OCI-LY3 (cell line): ENCODE measurements around the gene MAP3K9.

Experiments
- H2AFZ ChIP-seq: fragments of 200-600, 300-600 bp; shearing (Covaris generic); 2 replicates; pipeline ENCODE4 v1.6.0; 2014; ENCODE audit warnings: antibody characterized with exemption, low read depth, low read length
- H3K27ac ChIP-seq: fragments of 200-600, 300-600 bp; sonication (generic); 2 replicates; pipeline ENCODE4 v1.5.1; 2014; ENCODE audit warnings: mild to moderate bottlenecking, low read length, moderate library complexity, mixed read lengths
- H3K27me3 ChIP-seq: fragments of 200-600, 300-600 bp; sonication (generic); 2 replicates; pipeline ENCODE4 v1.6.1; 2014; ENCODE audit warnings: low read depth, low read length, mixed read lengths
- H3K36me3 ChIP-seq: fragments of 200-600, 300-600 bp; sonication (generic); replicated peaks from 2 replicates; pipeline ENCODE3; 2014; ENCODE audit warnings: low read depth, low read length, mixed read lengths
- H3K4me1 ChIP-seq: fragments of 300-600, 200-600 bp; sonication (generic); 2 replicates; pipeline ENCODE4 v1.6.1; 2014; ENCODE audit warnings: low read length, mixed read lengths
- H3K4me2 ChIP-seq: fragments of 200-600, 300-600 bp; sonication (generic); 2 replicates; pipeline ENCODE4 v1.6.1; 2014; ENCODE audit warnings: low read length, mixed read lengths
- H3K4me3 ChIP-seq: fragments of 300-600, 200-600 bp; sonication (generic); 2 replicates; pipeline ENCODE4 v1.5.1; 2014; ENCODE audit warnings: antibody characterized with exemption, mild to moderate bottlenecking, low read length, moderate library complexity
- H3K79me2 ChIP-seq: fragments of 300-600, 200-600 bp; shearing (Covaris generic); 2 replicates; pipeline ENCODE4 v1.6.1; 2014; ENCODE audit warnings: mild to moderate bottlenecking, low read length, mixed read lengths
- H3K9ac ChIP-seq: fragments of 300-600, 200-600 bp; shearing (Covaris generic); 2 replicates; pipeline ENCODE4 v1.6.0; 2014; ENCODE audit warnings: mild to moderate bottlenecking, low read length, moderate library complexity
- H3K9me3 ChIP-seq: fragments of 200-600, 300-600 bp; shearing (Covaris generic); 2 replicates; pipeline ENCODE4 v1.6.1; 2014; ENCODE audit warnings: low read length, mixed read lengths; ENCODE audit not compliant: insufficient read depth
- H4K20me1 ChIP-seq: fragments of 200-600, 300-600 bp; sonication (generic); 2 replicates; pipeline ENCODE4 v1.6.1; 2016; ENCODE audit warnings: low read length, mixed read lengths; ENCODE audit not compliant: insufficient read depth
- EZH2phosphoT487 ChIP-seq: fragments of 200-600 bp; shearing (Covaris generic); IDR thresholded peaks from 2 replicates; pipeline ENCODE4 v1.6.1; 2018; ENCODE audit warnings: antibody characterized with exemption, mixed run types, low read depth
- TF ChIP-seq, protein P1 (sequence below): fragments of 200-600, 300-600 bp; sonication (generic); IDR thresholded peaks from 2 replicates; pipeline ENCODE4 v1.5.1; 2014; ENCODE audit warnings: antibody characterized with exemption, low read length, low read depth

Gene MAP3K9

DNA sequence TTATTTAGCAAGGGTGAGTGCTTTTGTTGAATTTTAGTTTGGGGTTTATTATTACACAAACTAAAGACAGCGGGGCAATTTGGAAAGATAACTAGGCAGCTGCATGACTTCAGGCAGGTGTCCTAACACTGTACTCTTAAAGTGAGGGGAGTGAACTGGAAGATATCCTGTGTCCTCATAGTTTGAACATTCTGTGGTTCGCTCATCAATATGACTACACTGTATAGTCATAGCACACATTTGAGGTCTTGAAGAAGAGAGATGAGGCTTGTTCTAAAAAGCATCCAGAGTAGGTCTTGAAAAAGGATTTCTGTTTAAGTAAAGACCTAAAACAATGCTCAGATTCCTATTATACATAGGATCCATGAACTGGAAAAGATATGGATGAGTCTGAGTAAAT, 1.7 kb upstream of the MAP3K9 start:
- Histone ChIP-seq H3K4me2 (no peak overlapping the region), H3K9me3 (no peaks in the 10 kb centered on the region), H3K79me2 (0 out of 2 replicates have a peak, but pooled peaks cover 3% of the 10 kb centered on the region), H3K27ac (no peak overlapping the region), H3K9ac (no peak overlapping the region), H3K36me3 (no peaks in the 10 kb centered on the region), H3K4me1 (peaks cover 31% of the 10 kb centered on the region), H2AFZ (no peak overlapping the region), H3K4me3 (no peak overlapping the region), H3K27me3 (no peaks in the 10 kb centered on the region), H4K20me1 (no peaks in the 10 kb centered on the region)
- TF ChIP-seq, protein P1, sequence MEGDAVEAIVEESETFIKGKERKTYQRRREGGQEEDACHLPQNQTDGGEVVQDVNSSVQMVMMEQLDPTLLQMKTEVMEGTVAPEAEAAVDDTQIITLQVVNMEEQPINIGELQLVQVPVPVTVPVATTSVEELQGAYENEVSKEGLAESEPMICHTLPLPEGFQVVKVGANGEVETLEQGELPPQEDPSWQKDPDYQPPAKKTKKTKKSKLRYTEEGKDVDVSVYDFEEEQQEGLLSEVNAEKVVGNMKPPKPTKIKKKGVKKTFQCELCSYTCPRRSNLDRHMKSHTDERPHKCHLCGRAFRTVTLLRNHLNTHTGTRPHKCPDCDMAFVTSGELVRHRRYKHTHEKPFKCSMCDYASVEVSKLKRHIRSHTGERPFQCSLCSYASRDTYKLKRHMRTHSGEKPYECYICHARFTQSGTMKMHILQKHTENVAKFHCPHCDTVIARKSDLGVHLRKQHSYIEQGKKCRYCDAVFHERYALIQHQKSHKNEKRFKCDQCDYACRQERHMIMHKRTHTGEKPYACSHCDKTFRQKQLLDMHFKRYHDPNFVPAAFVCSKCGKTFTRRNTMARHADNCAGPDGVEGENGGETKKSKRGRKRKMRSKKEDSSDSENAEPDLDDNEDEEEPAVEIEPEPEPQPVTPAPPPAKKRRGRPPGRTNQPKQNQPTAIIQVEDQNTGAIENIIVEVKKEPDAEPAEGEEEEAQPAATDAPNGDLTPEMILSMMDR = no peak
- TF ChIP-seq EZH2phosphoT487 = no peak

DNA sequence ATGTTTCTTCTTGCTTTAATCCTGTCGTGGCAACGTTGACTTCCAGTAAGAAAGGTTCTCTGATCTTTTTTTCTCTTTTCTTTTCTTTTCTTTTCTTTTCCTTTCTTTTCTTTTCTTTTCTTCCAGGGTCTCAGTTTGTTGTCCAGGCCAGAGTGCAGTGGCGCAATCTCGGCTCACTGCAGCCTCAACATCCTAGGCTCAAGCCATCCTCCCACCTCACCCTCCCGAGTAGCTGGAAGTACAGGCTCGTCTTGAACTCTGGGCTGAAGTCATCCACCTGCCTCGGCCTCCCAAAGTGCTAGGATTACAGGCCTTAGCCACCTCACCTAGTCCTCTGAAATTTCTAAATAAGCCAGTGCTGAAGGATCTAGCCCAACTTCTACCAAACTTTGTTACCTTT, 1.3 kb upstream of the MAP3K9 start:
- Histone ChIP-seq H3K36me3 (no peaks in the 10 kb centered on the region), H3K79me2 (0 out of 2 replicates have a peak, but pooled peaks cover 3% of the 10 kb centered on the region), H2AFZ (no peak overlapping the region), H3K27ac (no peak overlapping the region), H3K4me3 (peak overlapping the region; percentile 90; the same call in 1 of the 2 replicates), H3K4me1 (peaks cover 31% of the 10 kb centered on the region), H3K4me2 (peak overlapping the region; percentile 86), H4K20me1 (no peaks in the 10 kb centered on the region), H3K9me3 (no peaks in the 10 kb centered on the region), H3K27me3 (no peaks in the 10 kb centered on the region), H3K9ac (no peak overlapping the region)
- no peak for TF ChIP-seq EZH2phosphoT487
- TF ChIP-seq, protein P1 = no peak

DNA sequence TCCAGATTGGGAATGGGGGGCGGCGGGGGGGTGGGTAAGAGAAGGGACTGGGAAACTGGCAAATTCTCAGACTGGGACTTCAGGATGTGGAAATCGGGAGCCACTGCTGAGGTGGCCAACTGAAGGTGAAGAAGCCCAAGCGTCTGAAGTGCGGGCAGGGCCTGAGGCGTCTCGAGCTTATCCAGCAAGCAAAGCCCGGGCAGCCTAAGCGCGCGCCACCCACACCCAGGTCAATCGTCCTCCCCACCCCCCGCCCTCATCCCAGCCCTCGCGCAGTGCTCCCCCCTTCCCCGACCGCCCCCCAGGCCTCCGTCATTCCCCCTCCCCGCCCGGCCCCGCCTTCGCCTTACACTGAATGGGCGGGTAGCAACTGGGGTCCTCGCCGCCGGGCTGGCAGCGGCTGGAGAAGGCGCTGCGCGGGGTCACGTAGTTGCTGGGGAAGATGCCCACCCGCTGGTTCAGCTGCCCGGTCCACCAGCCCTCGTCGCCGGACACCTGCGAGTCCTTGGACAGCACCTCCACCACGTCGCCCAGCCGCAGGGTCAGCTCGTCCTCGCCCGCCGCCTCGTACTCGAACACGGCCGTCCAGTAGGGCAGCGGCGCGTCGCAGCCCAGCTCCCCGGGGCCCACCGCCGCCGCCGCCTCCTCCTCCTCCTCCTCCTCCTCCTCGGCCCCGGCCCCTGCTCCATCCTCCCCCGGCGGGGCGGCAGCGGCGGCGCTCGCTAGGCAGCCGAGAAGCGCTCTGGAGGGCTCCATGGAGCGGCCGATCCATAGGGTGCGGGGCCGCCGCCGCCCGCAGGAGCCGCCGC, 693 bp downstream of the MAP3K9 start:
- TF ChIP-seq, protein P1 = no peak
- TF ChIP-seq EZH2phosphoT487 = no peak
- Histone ChIP-seq H4K20me1 (peaks cover 9% of the 10 kb centered on the region), H3K79me2 (0 out of 2 replicates have a peak, but pooled peaks cover 3% of the 10 kb centered on the region), H3K9ac (peak overlapping the region; percentile 65), H3K4me3 (peak overlapping the region; percentile 90), H3K9me3 (no peaks in the 10 kb centered on the region), H2AFZ (peak overlapping the region; percentile 31; the same call in 1 of the 2 replicates), H3K4me2 (peak overlapping the region; percentile 82), H3K27ac (peak overlapping the region; percentile 15; the same call in 1 of the 2 replicates), H3K27me3 (no peaks in the 10 kb centered on the region), H3K4me1 (peaks cover 34% of the 10 kb centered on the region), H3K36me3 (no peaks in the 10 kb centered on the region)

DNA sequence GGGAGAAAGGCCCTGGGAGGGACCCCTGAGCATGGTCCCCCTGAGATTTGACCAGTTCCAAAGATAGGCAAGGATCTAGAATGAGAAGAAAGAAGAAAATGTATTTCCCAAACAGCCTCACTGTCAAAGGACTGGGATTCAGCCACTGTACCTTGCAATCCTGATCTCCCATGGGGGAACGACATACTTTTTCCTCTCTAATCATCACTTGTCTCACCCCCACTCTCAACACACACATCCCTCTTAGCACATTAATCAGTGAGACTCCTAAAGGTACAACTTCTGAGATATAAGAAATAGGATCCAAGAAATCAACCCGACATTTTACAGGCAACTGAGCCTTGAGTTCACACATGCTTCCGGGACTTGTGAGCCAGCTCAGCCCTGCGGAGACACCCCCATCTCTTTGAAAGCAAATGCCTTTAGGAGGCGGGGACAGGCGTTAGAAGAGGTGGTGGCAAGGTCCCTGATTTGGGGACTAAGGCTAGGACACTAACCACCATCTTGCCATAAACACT, 1.4 kb downstream of the MAP3K9 start:
- H3K27me3 ChIP-seq = no peaks in the 10 kb centered on the region
- H3K9me3 ChIP-seq = 0 out of 2 replicates have a peak, but pooled peaks cover under 1% of the 10 kb centered on the region
- 0 out of 2 replicates have a peak, but pooled peaks cover 3% of the 10 kb centered on the region for H3K79me2 ChIP-seq
- peak overlapping the region; percentile 82 for H3K4me2 ChIP-seq
- TF ChIP-seq, protein P1 = no peak
- no peak for TF ChIP-seq EZH2phosphoT487
- H3K4me3 ChIP-seq = peak overlapping the region; percentile 90
- peaks cover 39% of the 10 kb centered on the region for H3K4me1 ChIP-seq
- H2AFZ ChIP-seq = no peak overlapping the region
- peak overlapping the region; percentile 65 for H3K9ac ChIP-seq
- H3K36me3 ChIP-seq = no peaks in the 10 kb centered on the region
- H3K27ac ChIP-seq = peak overlapping the region; percentile 15; the same call in 1 of the 2 replicates
- peaks cover 11% of the 10 kb centered on the region for H4K20me1 ChIP-seq
